Stimulated activated CD8-positive, alpha-beta memory T cell treated with anti-CD3 and anti-CD28 coated beads, Interleukin-12 subunit alpha, Interleukin-12 subunit beta, amount 100 ng/mL, for 24 hours (primary cell): ENCODE data around the gene ZNF211.

Source experiments
- DNase-seq: peaks from one replicate; pipeline ENCODE4 v3.0.0-alpha.2; 2020; ENCODE audit errors: extremely low read depth

Gene ZNF211

DNA sequence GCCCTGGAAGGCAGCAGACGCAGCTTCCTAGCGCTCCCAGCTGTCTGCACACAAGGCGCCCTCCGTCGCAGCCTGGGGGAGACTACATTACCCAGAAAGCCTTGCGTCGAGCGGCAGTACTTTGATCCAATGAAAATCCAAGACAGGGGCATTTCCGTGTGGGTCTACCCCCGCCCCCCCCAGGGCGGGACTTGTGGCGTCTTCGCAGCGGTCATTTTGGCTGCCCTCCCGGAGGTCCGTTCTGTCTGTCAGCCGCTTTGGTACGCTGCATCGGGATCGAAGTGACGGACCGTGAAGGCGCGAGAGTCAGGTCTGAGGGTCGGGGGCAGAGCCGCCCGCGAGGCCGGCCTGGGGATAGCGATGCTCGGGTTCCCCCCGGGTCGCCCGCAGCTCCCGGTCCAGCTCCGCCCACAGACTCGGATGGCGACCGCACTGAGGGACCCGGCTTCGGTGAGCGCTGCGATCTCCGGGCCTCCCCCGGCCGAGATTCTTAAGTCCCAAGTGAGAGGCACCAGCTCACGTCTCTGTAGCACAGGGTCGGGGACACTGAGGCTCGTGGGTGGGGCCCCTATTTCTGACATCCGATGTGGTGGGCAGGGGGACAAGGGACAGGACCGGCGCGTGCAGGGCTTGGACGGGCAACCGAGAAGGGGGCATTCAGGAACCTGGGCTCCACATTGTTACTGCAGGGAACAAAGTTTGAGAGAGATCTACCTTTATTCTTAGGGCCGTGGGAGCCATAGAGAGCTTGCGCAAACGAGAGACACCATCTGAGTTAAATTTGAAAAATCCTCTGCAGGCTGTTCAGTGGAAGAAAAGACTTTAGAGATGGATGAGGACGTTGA, at the start of gene ZNF211:
ZNF211 (plus strand) TSS at position 182 of the 845 bp plus-strand sequence; CDS start at position 361, 179 bp downstream.
- peak; percentile 74 for DNase-seq

GRCh38 chr19:57583521-57584416, 49.2 kb upstream of the ZNF211 start, which contains the start of gene ZIK1:
TSS of gene ZIK1 (plus strand) at chr19:57584145. CDS start at chr19:57584357, 212 bp downstream.
- peak; percentile 70 for DNase-seq

DNA sequence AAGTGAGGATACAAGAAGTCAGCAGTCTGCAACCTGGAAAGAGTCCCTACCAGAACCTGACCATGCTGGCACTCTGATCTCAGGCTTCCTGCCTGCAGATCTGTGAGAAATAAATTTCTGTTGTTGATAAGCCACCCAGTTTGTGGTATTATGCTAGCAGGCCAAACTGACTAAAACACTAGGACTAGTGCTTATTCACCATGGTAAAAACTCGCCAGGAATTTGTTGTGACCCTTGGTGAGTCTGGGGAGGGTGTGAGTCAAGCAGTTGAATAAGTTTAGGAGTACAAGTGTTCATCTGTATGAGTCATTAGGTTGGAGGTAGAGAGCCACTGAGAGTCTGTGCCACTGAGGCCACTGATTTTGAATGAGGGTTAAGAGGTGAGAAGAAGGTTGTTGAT, 45.4 kb upstream of the ZNF211 start:
- no peak for DNase-seq

GRCh38 chr19:57599377-57599760, 33.6 kb upstream of the ZNF211 start:
- DNase-seq = no peak

- peak; percentile 74 for DNase-seq
Observed at GRCh38 chr19:57599761-57600383, 33.1 kb upstream of the ZNF211 start, which contains the start of gene ZNF530. TSS of gene ZNF530 (plus strand) at chr19:57599885. CDS start at chr19:57604346, 4,461 bp downstream.

- DNase-seq = no peak
Observed at GRCh38 chr19:57606931-57607330, 26.0 kb upstream of the ZNF211 start.

- DNase-seq = no peak
Observed at GRCh38 chr19:57611113-57611512, 21.9 kb upstream of the ZNF211 start.

DNA sequence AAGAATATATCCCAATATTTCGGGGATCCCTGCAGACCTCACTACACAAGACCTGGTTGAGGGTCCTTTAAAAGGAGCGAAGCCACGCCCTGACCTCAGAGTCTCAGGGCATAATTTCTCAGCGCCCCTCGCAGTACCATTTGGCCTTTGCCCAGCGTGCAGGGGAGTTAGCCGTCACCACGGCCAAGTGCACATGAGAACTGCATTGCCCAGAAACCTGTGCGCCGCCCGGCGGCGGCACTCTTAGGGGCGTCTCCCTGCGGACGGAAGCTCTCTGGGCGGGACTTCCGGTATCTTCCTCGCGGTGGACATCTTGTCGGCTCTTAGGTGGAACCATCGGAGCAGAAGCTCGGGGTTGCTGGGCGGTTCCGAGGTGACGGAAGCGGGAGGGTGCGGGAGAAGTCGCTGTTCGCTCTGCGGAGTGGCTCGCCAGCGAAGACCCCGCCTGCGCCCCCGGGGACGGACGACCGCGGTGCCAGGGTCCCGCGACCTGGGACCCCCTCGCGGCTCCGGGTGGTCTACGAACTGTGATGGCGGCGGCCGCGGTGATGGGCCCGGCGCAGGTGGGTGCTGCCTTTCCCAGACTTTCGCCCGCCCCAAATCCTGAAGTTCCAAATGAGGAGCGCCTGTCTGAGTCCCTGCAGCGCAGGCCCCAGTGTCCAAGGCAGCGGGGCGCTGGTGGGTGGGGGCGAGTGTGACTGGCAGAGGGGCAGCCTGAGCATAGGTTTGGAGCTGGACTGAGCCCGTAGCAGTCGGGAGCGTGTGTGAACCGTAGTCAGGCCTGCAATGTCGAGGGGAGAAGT, 18.8 kb upstream of the ZNF211 start, which contains the start of gene ZNF134:
ZNF134 (plus strand) TSS at position 302 of the 803 bp plus-strand sequence. CDS start 5,227 bp downstream, outside the sequence.
- DNase-seq = peak; percentile 78

GRCh38 chr19:57615346-57615745, 17.6 kb upstream of the ZNF211 start:
- no peak for DNase-seq

- DNase-seq = no peak
Observed at GRCh38 chr19:57620673-57621348, 12.2 kb upstream of the ZNF211 start.

GRCh38 chr19:57623091-57623490, 9.9 kb upstream of the ZNF211 start:
- no peak for DNase-seq

DNA sequence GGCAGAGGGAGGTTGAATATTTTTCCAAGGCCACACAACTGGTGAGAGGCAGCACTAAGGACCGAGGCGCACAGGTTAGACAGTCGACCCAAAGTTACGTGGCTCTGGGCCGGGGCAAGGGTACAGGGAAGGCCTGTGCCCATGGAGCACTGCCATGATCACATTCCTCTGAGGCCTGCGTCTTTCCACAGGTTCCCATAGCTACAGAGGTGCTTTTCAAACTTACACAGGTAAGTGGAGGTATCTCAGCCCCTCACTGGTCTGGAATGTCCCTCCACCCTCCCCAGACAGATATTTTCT, 814 bp downstream of the ZNF211 start:
- DNase-seq = no peak

- no peak for DNase-seq
Observed at GRCh38 chr19:57637379-57637778, 4.4 kb downstream of the ZNF211 start.

DNA sequence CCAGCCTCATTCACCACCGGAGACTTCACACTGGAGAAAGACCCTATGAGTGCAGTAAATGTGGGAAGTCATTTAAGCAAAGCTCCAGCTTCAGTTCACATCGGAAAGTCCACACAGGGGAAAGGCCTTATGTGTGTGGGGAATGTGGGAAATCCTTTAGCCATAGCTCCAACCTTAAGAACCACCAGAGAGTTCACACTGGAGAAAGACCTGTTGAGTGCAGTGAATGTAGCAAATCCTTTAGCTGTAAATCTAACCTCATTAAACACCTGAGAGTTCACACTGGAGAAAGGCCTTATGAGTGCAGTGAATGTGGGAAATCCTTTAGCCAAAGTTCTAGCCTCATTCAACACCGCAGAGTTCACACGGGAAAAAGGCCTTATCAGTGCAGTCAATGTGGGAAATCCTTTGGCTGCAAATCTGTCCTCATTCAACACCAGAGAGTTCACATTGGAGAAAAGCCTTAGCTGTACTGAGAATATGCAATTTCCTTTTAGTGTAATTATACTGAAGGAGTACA, 8.8 kb downstream of the ZNF211 start:
- DNase-seq = no peak

GRCh38 chr19:57642396-57643046, 9.6 kb downstream of the ZNF211 start:
- no peak for DNase-seq

DNA sequence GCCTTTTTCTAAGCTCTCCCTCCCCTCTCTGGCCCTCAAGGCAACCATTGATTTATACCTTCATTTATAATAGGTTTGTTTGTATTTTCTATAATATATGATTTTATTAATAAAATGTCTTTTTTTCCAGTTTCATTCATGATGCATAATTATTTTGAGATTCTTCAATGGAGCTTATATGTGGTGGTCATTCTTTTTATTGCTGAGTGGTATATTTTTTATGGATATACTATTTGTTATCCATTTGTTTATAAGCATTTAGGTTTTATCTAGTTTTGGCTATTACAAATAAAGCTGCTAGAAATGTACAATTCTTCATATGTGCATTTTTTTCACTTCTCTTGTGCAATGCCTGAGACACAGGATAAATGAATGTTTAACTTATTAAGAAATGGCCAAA, 10.8 kb downstream of the ZNF211 start:
- DNase-seq = no peak

DNA sequence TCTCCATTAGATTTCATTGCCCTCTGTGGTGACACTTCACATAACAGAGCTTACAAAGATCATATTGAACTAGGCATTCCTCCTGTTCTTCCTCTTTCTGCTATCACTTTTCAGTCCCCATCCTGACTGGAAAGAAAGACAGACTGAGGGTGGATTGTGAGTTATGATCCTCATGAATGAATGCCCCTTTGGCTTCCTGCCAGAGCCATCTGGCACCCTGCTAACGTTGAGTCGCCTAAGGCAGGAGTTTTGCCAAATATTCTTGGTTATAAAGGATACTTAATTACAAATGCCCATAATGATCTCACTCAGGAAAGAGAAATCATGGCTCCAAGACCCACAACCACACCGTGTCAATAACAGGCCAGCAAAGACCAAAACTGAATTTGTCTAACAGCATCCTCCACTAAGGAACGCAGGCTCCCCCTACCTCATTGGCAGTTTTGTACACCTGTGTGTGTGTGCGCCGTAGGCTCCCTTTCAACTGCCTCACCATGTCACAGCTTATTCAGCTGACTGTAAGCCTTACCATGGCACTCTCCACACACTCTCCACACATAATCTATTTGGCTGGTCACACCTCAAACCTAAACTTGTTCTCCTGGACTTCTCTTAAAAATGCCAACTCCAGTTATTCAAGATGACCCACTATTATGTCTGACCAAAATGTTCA, 15.5 kb downstream of the ZNF211 start:
- DNase-seq = no peak

DNA sequence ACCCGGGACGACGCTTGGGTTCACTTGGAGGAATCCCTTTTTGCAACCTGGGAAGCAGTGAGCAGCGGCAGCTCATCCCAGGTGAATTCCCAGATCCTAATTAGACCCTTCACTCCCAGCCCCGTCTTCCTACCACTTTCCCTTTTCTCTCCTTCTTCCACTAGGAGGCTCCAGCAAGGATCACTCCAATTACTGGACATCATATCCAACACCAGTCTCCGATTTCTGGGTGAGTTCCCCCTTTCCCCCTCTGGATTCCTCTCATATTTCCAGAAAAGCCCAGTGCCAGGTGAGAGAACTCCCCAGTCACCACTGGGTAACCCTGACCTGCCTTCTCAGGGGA, 18.7 kb downstream of the ZNF211 start:
- DNase-seq = no peak

DNA sequence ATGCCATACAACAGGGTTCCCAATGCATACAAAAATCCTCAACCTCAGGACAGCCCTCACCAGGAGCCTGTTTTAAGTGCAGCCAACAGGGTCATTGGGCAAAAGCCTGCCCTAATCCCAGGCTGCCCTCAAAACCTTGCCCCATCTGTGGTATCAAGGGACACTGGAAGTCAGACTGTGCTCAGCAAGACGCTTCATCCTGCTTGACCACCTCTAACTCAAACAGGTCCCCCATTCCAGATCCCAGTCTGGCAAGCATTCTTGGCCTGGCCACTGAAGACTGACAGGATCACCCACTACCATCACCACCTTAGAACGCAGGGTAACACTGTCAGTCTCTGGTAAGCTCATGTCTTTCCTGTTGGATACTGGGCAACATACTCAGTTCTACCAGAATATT, 20.7 kb downstream of the ZNF211 start:
- DNase-seq = no peak
